ENCODE measurements around the gene RNGTT. TPM values are rescaled to one million over a fixed set of nuclear protein-coding genes. Genes with fewer than 3 reads are reported as not detected.

Gene RNGTT
- total RNA-seq, 1 donor from 2014 or later: 12.3 TPM

- no peak for ATAC-seq
Measured at GRCh38 chr6:88619951-88620350, 343.5 kb downstream of the RNGTT start.

GRCh38 chr6:88616380-88616779 lies 347.0 kb downstream of the RNGTT start:
- TF ChIP-seq, protein P1, sequence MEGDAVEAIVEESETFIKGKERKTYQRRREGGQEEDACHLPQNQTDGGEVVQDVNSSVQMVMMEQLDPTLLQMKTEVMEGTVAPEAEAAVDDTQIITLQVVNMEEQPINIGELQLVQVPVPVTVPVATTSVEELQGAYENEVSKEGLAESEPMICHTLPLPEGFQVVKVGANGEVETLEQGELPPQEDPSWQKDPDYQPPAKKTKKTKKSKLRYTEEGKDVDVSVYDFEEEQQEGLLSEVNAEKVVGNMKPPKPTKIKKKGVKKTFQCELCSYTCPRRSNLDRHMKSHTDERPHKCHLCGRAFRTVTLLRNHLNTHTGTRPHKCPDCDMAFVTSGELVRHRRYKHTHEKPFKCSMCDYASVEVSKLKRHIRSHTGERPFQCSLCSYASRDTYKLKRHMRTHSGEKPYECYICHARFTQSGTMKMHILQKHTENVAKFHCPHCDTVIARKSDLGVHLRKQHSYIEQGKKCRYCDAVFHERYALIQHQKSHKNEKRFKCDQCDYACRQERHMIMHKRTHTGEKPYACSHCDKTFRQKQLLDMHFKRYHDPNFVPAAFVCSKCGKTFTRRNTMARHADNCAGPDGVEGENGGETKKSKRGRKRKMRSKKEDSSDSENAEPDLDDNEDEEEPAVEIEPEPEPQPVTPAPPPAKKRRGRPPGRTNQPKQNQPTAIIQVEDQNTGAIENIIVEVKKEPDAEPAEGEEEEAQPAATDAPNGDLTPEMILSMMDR (IDR thresholded peaks at IDR 0.05): no peak
- no peak overlapping the region for H3K27ac ChIP-seq
- no peak overlapping the region for H3K4me3 ChIP-seq
- no peaks in the 10 kb centered on the region for H3K9me3 ChIP-seq
- no peaks in the 10 kb centered on the region for H3K27me3 ChIP-seq
- ATAC-seq (no peak), DNase-seq (no peak)
- H3K4me1 ChIP-seq: no peaks in the 10 kb centered on the region
- intact Hi-C loops (cut with DNase I): no loop called here
- no peaks in the 10 kb centered on the region for H3K36me3 ChIP-seq

More at GRCh38 chr6:88619951-88620350, 343.5 kb downstream of the RNGTT start:
- no peak overlapping the region for H3K27ac ChIP-seq
- no peaks in the 10 kb centered on the region for H3K9me3 ChIP-seq
- H3K27me3 ChIP-seq: no peaks in the 10 kb centered on the region
- TF ChIP-seq, protein P1 (IDR thresholded peaks at IDR 0.05): no peak
- intact Hi-C loops (cut with DNase I): no loop called here
- H3K4me3 ChIP-seq: no peak overlapping the region
- no peak for DNase-seq
- H3K4me1 ChIP-seq: no peaks in the 10 kb centered on the region
- no peaks in the 10 kb centered on the region for H3K36me3 ChIP-seq

DNA sequence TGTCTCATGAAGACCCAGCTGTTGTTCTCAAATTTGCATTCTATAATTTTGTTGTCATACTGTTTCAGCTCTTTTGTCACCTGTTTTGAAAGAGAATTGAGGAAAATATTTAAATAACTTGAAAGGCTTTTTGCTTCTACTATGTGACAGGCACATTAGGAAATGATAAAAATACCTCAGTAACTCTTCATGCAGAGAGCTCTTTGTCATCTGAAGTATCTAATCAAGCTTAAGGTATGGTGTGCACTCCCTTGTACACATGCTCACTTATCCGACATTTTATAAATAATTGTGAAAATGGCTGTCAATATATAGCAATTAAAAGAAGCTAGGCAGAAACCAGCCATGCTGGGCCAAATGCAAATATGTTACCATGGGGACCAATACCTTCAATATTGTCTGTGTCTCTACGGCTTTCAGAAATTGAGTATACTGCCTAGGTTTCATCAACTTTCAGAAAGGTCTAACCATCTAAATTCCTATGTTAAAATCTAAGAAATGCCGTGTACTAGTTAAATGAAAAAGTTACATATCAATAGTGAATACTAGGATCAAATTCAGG lies 349.0 kb downstream of the RNGTT start:
- H3K27me3 ChIP-seq: no peaks in the 10 kb centered on the region
- H3K4me3 ChIP-seq: no peak overlapping the region
- no peak for ATAC-seq
- H3K36me3 ChIP-seq: no peaks in the 10 kb centered on the region
- intact Hi-C loops (cut with DNase I): no loop called here
- no peaks in the 10 kb centered on the region for H3K4me1 ChIP-seq
- no peak for DNase-seq
- TF ChIP-seq, protein P1 (IDR thresholded peaks at IDR 0.05): no peak
- no peaks in the 10 kb centered on the region for H3K9me3 ChIP-seq
- no peak overlapping the region for H3K27ac ChIP-seq

DNA sequence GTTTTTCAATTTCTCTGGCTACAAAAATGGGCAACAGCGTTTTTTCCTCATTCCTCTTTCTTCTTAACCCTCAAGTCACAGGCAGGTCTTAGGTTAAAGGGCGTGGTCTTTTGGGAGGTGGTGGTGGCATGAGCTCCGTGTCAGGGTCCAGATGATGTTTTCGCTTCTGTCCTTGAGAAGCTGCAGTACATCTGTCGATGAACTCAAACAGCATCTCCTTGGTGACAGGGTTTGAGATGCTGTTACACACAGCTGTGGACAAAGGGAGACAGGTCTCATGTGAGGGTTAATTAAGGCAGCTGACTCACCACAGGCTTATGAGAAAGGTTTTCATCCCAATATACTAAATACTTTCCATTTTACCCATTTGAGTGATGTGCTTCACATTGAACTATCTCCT lies 350.8 kb downstream of the RNGTT start:
- DNase-seq (no peak), ATAC-seq (no peak)
- Histone ChIP-seq H3K4me1 (no peaks in the 10 kb centered on the region), H3K9me3 (no peaks in the 10 kb centered on the region), H3K36me3 (no peaks in the 10 kb centered on the region), H3K4me3 (no peak overlapping the region), H3K27ac (no peak overlapping the region), H3K27me3 (no peaks in the 10 kb centered on the region)
- intact Hi-C loops (cut with DNase I): no loop called here
- TF ChIP-seq, protein P1 (IDR thresholded peaks at IDR 0.05): no peak

DNA sequence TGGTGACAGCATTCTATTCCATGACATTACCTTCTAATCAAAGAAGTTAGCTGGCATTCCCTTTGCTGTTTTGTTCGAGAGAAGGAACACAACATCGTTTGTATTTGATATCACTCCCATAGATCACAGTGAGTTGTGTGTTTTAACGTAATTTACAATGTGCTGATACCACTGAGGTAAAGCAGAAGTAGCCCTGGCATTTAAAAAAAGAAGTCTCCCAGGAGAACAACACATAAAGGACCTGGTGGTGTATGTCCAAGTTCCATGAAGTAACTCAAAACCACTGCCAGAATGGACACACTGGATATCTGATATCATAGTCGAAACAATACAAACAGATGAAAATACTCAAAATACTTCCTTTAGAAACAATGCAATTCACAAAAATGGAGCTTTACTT lies 351.7 kb downstream of the RNGTT start:
- H3K9me3 ChIP-seq: no peaks in the 10 kb centered on the region
- TF ChIP-seq, protein P1 (IDR thresholded peaks at IDR 0.05): no peak
- ATAC-seq (no peak), DNase-seq (no peak)
- no peaks in the 10 kb centered on the region for H3K36me3 ChIP-seq
- intact Hi-C loops (cut with DNase I): no loop called here
- H3K27me3 ChIP-seq: no peaks in the 10 kb centered on the region
- no peaks in the 10 kb centered on the region for H3K4me1 ChIP-seq
- H3K4me3 ChIP-seq: no peak overlapping the region
- no peak overlapping the region for H3K27ac ChIP-seq

GRCh38 chr6:88609983-88610382 lies 353.4 kb downstream of the RNGTT start:
- TF ChIP-seq, protein P1 (IDR thresholded peaks at IDR 0.05): no peak
- Histone ChIP-seq H3K27ac (no peak overlapping the region), H3K27me3 (no peaks in the 10 kb centered on the region), H3K36me3 (no peaks in the 10 kb centered on the region), H3K4me1 (no peaks in the 10 kb centered on the region), H3K4me3 (no peak overlapping the region), H3K9me3 (no peaks in the 10 kb centered on the region)
- intact Hi-C loops (cut with DNase I): no loop called here
- ATAC-seq (no peak), DNase-seq (no peak)
